Naive thymus-derived CD4-positive, alpha-beta T cell (primary cell): ENCODE data around the gene LMBR1L. TPM values are rescaled to one million over a fixed set of nuclear protein-coding genes. Genes with fewer than 3 reads are reported as not detected.

Source experiments
- ATAC-seq: fragments of 150-1000 bp; cut with Tn5 transposase; 2 replicates; pipeline ENCODE4 v1.10.0; 2021; ENCODE audit warnings: mild to moderate bottlenecking, moderate library complexity
- CTCF ChIA-PET: fragments of 350-600 bp; sonication (Branson Sonifier 250); formaldehyde crosslinking; loops from one replicate; lab custom pipeline; 2021; ENCODE audit warnings: antibody characterized with exemption; lab: Charles Lee
- POLR2A ChIA-PET: fragments of 350-600 bp; sonication (Branson Sonifier 250); formaldehyde crosslinking; loops from one replicate; lab custom pipeline; 2021; ENCODE audit warnings: antibody characterized with exemption, inconsistent platforms; lab: Charles Lee
- DNase-seq, 9 donors: peaks; one replicate each; pipeline versions ENCODE4 v3.0.0 to v3.0.0-alpha.2; 2020 to 2022; ENCODE audit warnings: mixed read lengths in 1 of 9
- H3K27ac ChIP-seq: one replicate; pipeline ENCODE4 v1.7.0; 2013; ENCODE audit warnings: mild to moderate bottlenecking, low read depth, low read length, moderate library complexity
- H3K27me3 ChIP-seq, 2 donors: one replicate each; pipeline ENCODE4 v1.7.0; 2013; ENCODE audit warnings: low read length in 2 of 2, mild to moderate bottlenecking in 2 of 2, moderate library complexity in 2 of 2; ENCODE audit not compliant: control insufficient read depth in 2 of 2, insufficient read depth in 2 of 2
- H3K36me3 ChIP-seq, 3 experiments: 1 replicate in 2 of 3; 2 replicates in 1 of 3; pipeline ENCODE4 v1.7.0; 2013; ENCODE audit warnings: low read length in 3 of 3, mild to moderate bottlenecking in 3 of 3, moderate library complexity in 1 of 3; ENCODE audit not compliant: insufficient read depth in 3 of 3, control insufficient read depth in 2 of 3
- H3K4me1 ChIP-seq, 2 donors: one replicate each; pipeline ENCODE4 v1.7.0; 2013; ENCODE audit warnings: low read length in 2 of 2, mild to moderate bottlenecking in 2 of 2, moderate library complexity in 1 of 2; ENCODE audit not compliant: control insufficient read depth in 2 of 2, insufficient read depth in 2 of 2
- H3K4me3 ChIP-seq: 2 replicates; pipeline ENCODE4 v1.7.0; 2013; ENCODE audit warnings: mild to moderate bottlenecking, low read length
- H3K9me3 ChIP-seq, 3 experiments: 1 replicate in 2 of 3; 2 replicates in 1 of 3; pipeline ENCODE4 v1.7.0; 2013; ENCODE audit warnings: low read length in 3 of 3; ENCODE audit not compliant: control insufficient read depth in 2 of 3
- H3K27ac Mint-ChIP-seq, 9 donors: one replicate each; pipeline ENCODE4 v1.8.0; 2020 to 2022; ENCODE audit warnings: mixed read lengths in 9 of 9, mild to moderate bottlenecking in 8 of 9, moderate library complexity in 5 of 9, inconsistent platforms in 2 of 9
- H3K27me3 Mint-ChIP-seq, 5 donors: one replicate each; pipeline ENCODE4 v1.8.0; 2021 to 2022; ENCODE audit warnings: mixed read lengths in 5 of 5, mild to moderate bottlenecking in 1 of 5
- H3K36me3 Mint-ChIP-seq, 5 donors: one replicate each; pipeline ENCODE4 v1.8.0; 2020 to 2022; ENCODE audit warnings: mixed read lengths in 5 of 5, mild to moderate bottlenecking in 3 of 5, inconsistent platforms in 1 of 5
- H3K4me1 Mint-ChIP-seq, 7 donors: one replicate each; pipeline ENCODE4 v1.8.0; 2020 to 2022; ENCODE audit warnings: mixed read lengths in 7 of 7, mild to moderate bottlenecking in 3 of 7, inconsistent platforms in 1 of 7
- H3K4me3 Mint-ChIP-seq, 10 donors: one replicate each; pipeline ENCODE4 v1.8.0; 2020 to 2022; ENCODE audit warnings: mild to moderate bottlenecking in 10 of 10, mixed read lengths in 10 of 10, moderate library complexity in 6 of 10, inconsistent platforms in 2 of 10
- H3K9me3 Mint-ChIP-seq, 11 donors: one replicate each; pipeline ENCODE4 v1.8.0; 2020 to 2022; ENCODE audit warnings: mixed read lengths in 11 of 11, mild to moderate bottlenecking in 4 of 11, inconsistent platforms in 1 of 11, moderate library complexity in 1 of 11
- intact Hi-C, 2 donors: fragments of 100-400 bp; cut with micrococcal nuclease; formaldehyde crosslinking; loops; one replicate each; pipeline ENCODE4 v1.15.1; 2023
- polyA plus RNA-seq, 2 donors: library from polyadenylated mRNA; unstranded; fragments of 300-500 nt; fragmentation: Illumina TruSeq; gene quantifications; one replicate each; pipeline ENCODE4 v1.2.3, GENCODE V29; 2021
- total RNA-seq, 6 experiments: library from RNA in 5 of 6; stranded (reverse) in 5 of 6; gene quantifications; 1 replicate in 5 of 6; 2 replicates in 1 of 6; pipeline ENCODE4 v1.2.3 and lab custom pipeline; 2021 to 2026

The LMBR1L gene
- total and polyA plus RNA-seq, 7 experiments from 2014 or later, result 40.7 to 328 (median 251) TPM

GRCh38 chr12:49057888-49058287, 52.8 kb downstream of the LMBR1L start:
- Histone ChIP-seq H3K9me3 (no peaks in the 10 kb centered on the region), H3K36me3 (peaks cover 0 to 29% (median 15%) of the 10 kb centered on the region in 3 experiments), H3K4me3 (peak overlapping the region; percentile 87), H3K27me3 (no peaks in the 10 kb centered on the region), H3K4me1 (peaks cover 47 to 49% of the 10 kb centered on the region in 2 donors), H3K27ac (peak overlapping the region; percentile 87)
- Mint-ChIP-seq H3K9me3 (peaks cover 0 to 9% (median 0%) of the 10 kb centered on the region in 11 donors), H3K4me3 (peak overlapping the region; percentile 79 to 98 (median 92)), H3K36me3 (peaks cover 0 to 15% (median under 1%) of the 10 kb centered on the region in 5 donors), H3K27me3 (no peaks in the 10 kb centered on the region), H3K4me1 (peaks cover 52 to 71% (median 60%) of the 10 kb centered on the region in 7 donors), H3K27ac (peak overlapping the region; percentile 62 to 96 (median 88))
- intact Hi-C loops, result loop anchor here in 1 of 2 donors (5.0 kb wide), 1 partner anchor 206 kb away; the partner anchor contains the start of gene DDX23
- ChIA-PET POLR2A (interaction anchor here (0.5 to 3.3 kb wide), 5 partner anchors 10 to 222 kb away, joined by 3 to 12 read pairs (median 7); partner anchors contain the start of genes RHEBL1 and TUBA1B), CTCF (interaction anchor here (0.9 kb wide), 1 partner anchor 31 kb away, joined by 3 read pairs; no protein-coding TSS in a partner anchor)
- DNase-seq, result no peak
- ATAC-seq, result no peak

- Histone ChIP-seq H3K9me3 (no peaks in the 10 kb centered on the region), H3K27me3 (no peaks in the 10 kb centered on the region), H3K4me3 (peak overlapping the region; percentile 11), H3K36me3 (peaks cover 6 to 47% (median 16%) of the 10 kb centered on the region in 3 experiments), H3K27ac (peak overlapping the region; percentile 87), H3K4me1 (peaks cover 43 to 46% of the 10 kb centered on the region in 2 donors)
- H3K4me1 Mint-ChIP-seq, result peaks cover 49 to 74% (median 60%) of the 10 kb centered on the region in 7 donors
- peak overlapping the region; percentile 79 to 98 (median 92) for H3K4me3 Mint-ChIP-seq
- CTCF ChIA-PET, result interaction anchor here (0.7 to 1.5 kb wide), 6 partner anchors 8 to 152 kb away, joined by 3 to 7 read pairs (median 4); a partner anchor contains a TSS
- intact Hi-C loops, result loop anchor here (1.0 to 5.0 kb wide), 3 partner anchors 14 to 204 kb away; partner anchors contain the start of genes DDX23 (in 1 of the 2) and PRKAG1 (in 1 of the 2)
- ATAC-seq (peak; percentile 81), DNase-seq (peak in 8 of 9 donors; percentile 40 to 66 (median 52))
- POLR2A ChIA-PET, result interaction anchor here (0.9 to 1.1 kb wide), 2 partner anchors 14 to 75 kb away, joined by 4 to 7 read pairs; partner anchors contain the start of genes RHEBL1 and TUBA1B
- peaks cover 0 to 28% (median 14%) of the 10 kb centered on the region in 5 donors for H3K36me3 Mint-ChIP-seq
- H3K27ac Mint-ChIP-seq, result peak overlapping the region; percentile 25 to 93 (median 79)
- peaks cover 0 to 7% (median 0%) of the 10 kb centered on the region in 11 donors for H3K9me3 Mint-ChIP-seq
- H3K27me3 Mint-ChIP-seq, result no peaks in the 10 kb centered on the region
Observed at GRCh38 chr12:49055978-49056754, 54.5 kb downstream of the LMBR1L start.

- Histone ChIP-seq H3K27me3 (no peaks in the 10 kb centered on the region), H3K36me3 (peaks cover 12 to 51% (median 16%) of the 10 kb centered on the region in 3 experiments), H3K9me3 (no peaks in the 10 kb centered on the region), H3K4me1 (peaks cover 41 to 43% of the 10 kb centered on the region in 2 donors), H3K27ac (peak overlapping the region; percentile 87), H3K4me3 (no peak overlapping the region)
- peaks cover 47 to 71% (median 58%) of the 10 kb centered on the region in 7 donors for H3K4me1 Mint-ChIP-seq
- ChIA-PET POLR2A (interaction anchor here (0.6 kb wide), 1 partner anchor 11 kb away, joined by 3 read pairs; no protein-coding TSS in a partner anchor), CTCF (interaction anchor here (0.6 to 1.5 kb wide), 5 partner anchors 9 to 72 kb away, joined by 3 to 7 read pairs (median 4); no protein-coding TSS in a partner anchor)
- ATAC-seq (no peak), DNase-seq (no peak)
- peak overlapping the region in 2 of 9 donors; percentile 28 to 52 for H3K27ac Mint-ChIP-seq
- H3K36me3 Mint-ChIP-seq, result peaks cover 0 to 32% (median 14%) of the 10 kb centered on the region in 5 donors
- H3K4me3 Mint-ChIP-seq, result peak overlapping the region in 6 of 10 donors; percentile 13 to 93 (median 40)
- intact Hi-C loops, result loop anchor here in 1 of 2 donors (5.0 kb wide), 1 partner anchor 203 kb away; the partner anchor contains the start of gene DDX23
- peaks cover 0 to 3% (median 0%) of the 10 kb centered on the region in 11 donors for H3K9me3 Mint-ChIP-seq
- H3K27me3 Mint-ChIP-seq, result no peaks in the 10 kb centered on the region
Observed at GRCh38 chr12:49055092-49055491, 55.6 kb downstream of the LMBR1L start.

GRCh38 chr12:49054524-49054923, 56.1 kb downstream of the LMBR1L start:
- Histone ChIP-seq H3K27ac (no peak overlapping the region), H3K4me3 (no peak overlapping the region), H3K27me3 (no peaks in the 10 kb centered on the region), H3K36me3 (peaks cover 12 to 56% (median 20%) of the 10 kb centered on the region in 3 experiments), H3K9me3 (no peaks in the 10 kb centered on the region), H3K4me1 (peaks cover 41 to 43% of the 10 kb centered on the region in 2 donors)
- H3K4me3 Mint-ChIP-seq, result peak overlapping the region in 3 of 10 donors; percentile 18 to 79 (median 21)
- H3K9me3 Mint-ChIP-seq, result peaks cover 0 to 3% (median 0%) of the 10 kb centered on the region in 11 donors
- CTCF ChIA-PET, result interaction anchor here (1.2 kb wide), 1 partner anchor 35 kb away, joined by 4 read pairs; no protein-coding TSS in a partner anchor
- DNase-seq, result no peak
- no peak for ATAC-seq
- intact Hi-C loops, result no loop called here
- peaks cover 47 to 71% (median 58%) of the 10 kb centered on the region in 7 donors for H3K4me1 Mint-ChIP-seq
- H3K27ac Mint-ChIP-seq, result peak overlapping the region in 2 of 9 donors; percentile 52 to 62
- peaks cover 0 to 32% (median 14%) of the 10 kb centered on the region in 5 donors for H3K36me3 Mint-ChIP-seq
- H3K27me3 Mint-ChIP-seq, result no peaks in the 10 kb centered on the region
- POLR2A ChIA-PET, result interaction anchor here (0.6 kb wide), 1 partner anchor 12 kb away, joined by 3 read pairs; no protein-coding TSS in a partner anchor

GRCh38 chr12:49054096-49054495, 56.6 kb downstream of the LMBR1L start:
- Mint-ChIP-seq H3K4me3 (no peak overlapping the region), H3K36me3 (peaks cover 0 to 33% (median 15%) of the 10 kb centered on the region in 5 donors), H3K9me3 (peaks cover 0 to 3% (median 0%) of the 10 kb centered on the region in 11 donors), H3K4me1 (peaks cover 44 to 68% (median 57%) of the 10 kb centered on the region in 7 donors), H3K27me3 (no peaks in the 10 kb centered on the region), H3K27ac (no peak overlapping the region)
- CTCF ChIA-PET, result no interaction called here
- no peaks in the 10 kb centered on the region for H3K27me3 ChIP-seq
- H3K36me3 ChIP-seq, result peaks cover 14 to 60% (median 23%) of the 10 kb centered on the region in 3 experiments
- POLR2A ChIA-PET, result no interaction called here
- intact Hi-C loops, result no loop called here
- peaks cover 41 to 43% of the 10 kb centered on the region in 2 donors for H3K4me1 ChIP-seq
- ATAC-seq, result no peak
- no peaks in the 10 kb centered on the region for H3K9me3 ChIP-seq
- no peak overlapping the region for H3K4me3 ChIP-seq
- no peak overlapping the region for H3K27ac ChIP-seq
- no peak for DNase-seq
